HG03469 (cell line): Measurements from ENCODE around the gene ZC3H8.
"Not testable (repeated sequence)": the region's sequence is repeated elsewhere in the genome, so short reads cannot be mapped to it uniquely, and the experiment has no call there.

Experiments
- ATAC-seq: cut with Tn5 transposase; IDR thresholded peaks from one replicate; pipeline ENCODE4 v1.9.1; 2021; ENCODE audit warnings: mild to moderate bottlenecking, moderate library complexity, moderate number of reproducible peaks; ENCODE audit not compliant: unreplicated experiment

The ZC3H8 gene

GRCh38 chr2:112254466-112255240 lies at the start of gene ZC3H8:
Gene ZC3H8, minus strand, starts transcription at chr2:112255042. Its CDS starts 61 bp downstream, at chr2:112254981.
- peak; percentile 81 for ATAC-seq

DNA sequence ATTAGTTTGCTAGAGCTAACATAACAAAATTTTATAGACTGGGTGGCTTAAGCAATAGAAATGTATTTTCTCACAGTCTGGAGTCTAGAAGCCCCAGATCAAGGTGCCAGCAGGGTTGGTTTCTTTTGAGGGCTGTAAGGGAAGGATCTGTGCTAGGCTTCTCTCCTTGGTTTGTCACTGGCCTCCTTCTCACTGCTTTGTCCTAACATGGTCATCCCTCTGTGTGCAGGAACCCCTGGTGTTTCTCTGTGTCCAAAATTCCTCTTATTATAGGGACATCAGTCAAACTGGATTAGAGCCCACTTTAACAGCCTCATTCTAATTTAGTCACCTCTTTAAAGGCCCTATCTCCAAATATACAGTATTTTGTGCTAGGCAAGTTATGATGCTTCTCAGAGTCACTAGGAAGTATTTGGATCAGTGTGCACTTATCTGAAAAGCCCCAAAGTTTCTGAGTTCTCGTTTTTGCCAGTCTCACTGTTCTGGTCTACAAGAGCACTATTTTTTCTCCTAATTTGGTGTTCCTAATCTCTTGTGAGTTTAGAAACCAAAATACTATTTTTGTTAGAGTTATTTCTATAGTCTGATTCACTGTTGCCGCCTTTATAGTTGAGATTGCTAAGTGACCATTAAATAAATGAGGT lies 49.6 kb upstream of the ZC3H8 start:
- no peak for ATAC-seq

DNA sequence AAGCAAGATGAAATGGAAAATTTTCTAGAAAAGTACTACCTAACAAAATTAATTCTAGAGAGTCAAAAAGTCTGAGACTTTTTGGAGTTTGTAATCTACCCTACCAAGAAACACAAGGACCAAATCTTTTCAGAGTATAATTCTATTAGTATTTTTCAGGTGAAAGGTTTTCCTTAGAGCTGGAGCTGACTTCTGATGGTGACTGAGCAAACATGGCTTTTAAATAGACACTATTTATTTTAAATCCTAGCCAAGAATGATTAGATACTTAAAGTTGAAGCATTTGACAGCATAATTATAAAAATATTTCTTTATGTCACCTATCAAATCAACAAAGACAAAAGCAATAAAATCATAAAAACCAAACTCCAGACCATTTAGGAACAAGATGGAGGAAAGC lies 47.1 kb upstream of the ZC3H8 start:
- ATAC-seq: no peak

DNA sequence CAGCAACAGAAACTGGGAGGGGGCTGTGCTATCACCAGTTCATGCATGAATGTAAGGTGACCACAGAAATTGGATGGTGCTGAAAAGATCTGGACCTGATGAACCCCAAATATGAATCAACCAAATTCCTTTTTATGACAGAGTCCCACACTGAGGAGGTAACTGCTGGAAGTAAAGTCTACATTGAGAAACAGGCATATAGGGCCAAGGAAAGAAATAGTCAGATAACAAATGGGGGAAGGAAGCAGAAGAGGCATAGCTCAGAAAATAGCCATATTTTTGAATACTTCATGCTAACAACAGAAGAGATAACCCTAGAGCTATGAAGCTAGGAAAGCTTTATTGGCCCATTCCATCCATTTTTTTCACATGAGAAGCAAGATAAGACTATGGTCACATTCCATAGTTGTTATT lies 46.3 kb upstream of the ZC3H8 start:
- no peak for ATAC-seq

DNA sequence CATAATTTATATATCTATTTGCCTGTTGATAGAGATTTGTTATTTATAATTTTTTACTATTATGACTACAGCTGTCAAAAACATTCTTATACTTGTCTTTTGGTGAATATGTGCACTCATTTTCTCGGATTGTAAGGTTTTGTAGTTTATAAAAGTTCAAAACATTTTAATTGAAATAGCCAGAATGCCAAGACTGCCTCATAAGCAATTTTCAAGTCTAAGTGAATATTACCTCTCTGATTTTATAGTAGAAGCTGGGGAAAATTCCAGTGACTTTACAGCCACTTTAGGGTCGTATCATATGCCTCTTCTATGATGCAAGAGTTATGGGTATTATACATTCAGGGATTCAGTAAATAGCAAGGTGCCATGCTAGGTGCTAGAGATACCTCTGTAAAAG lies 41.6 kb upstream of the ZC3H8 start:
- no peak for ATAC-seq

GRCh38 chr2:112295407-112296078 lies 40.7 kb upstream of the ZC3H8 start:
- no peak for ATAC-seq

GRCh38 chr2:112293636-112294401 lies 39.0 kb upstream of the ZC3H8 start:
- ATAC-seq: no peak

DNA sequence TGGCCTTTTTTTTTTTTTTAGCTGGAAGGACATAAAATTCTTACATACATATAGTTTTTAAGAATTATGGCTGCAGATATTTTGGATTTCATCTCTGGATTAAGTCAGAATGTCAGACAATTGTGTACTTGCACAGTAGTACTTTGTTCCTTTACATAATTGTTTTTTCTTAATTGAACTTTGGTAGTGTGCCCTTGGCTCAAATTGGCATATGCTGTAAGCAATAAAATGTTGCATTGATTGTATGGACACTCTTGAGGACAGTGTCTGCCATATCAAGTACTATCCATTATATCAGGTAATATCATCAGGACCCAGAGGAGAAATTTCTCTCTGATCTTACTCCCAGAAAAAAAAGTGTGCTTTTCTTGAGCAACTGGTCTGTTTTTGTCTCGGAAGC lies 35.8 kb upstream of the ZC3H8 start:
- no peak for ATAC-seq

DNA sequence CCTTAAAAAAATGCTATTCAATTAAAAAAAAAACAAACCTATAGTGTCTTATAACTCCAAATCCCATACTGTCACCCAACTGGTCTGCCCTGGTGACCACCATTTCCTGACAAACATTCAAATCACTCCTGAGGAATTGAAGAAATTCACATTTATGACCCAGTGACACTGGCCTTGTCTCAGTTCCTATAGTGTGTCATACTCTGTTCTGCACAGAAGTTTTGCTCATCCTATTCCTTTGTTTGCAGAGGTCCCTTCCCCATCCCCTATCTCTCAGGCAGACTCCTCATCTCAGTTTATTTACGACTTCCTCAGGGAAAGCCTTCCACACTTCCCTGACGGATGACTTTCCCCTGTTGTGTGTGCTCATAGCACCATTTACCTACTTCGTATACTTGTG lies 35.2 kb upstream of the ZC3H8 start:
- ATAC-seq: no peak

DNA sequence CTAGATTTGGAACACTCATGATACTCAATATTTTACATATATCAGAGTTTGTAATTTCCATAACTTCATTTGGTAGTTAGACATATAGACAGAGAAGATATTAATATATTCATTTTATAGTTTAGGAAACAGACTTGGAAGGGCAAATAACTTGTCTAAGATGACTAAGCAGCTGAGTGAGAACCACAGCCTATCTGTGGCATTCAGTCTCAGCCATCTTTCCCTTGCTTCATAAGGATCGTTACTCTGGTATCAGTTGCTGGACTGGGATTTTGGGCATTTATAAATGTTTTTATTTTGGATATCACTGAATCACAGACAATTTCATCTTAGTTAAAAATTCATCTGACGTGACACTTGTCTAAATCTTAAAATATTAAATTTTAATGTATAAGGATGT lies 28.7 kb upstream of the ZC3H8 start:
- not testable (repeated sequence) for ATAC-seq

DNA sequence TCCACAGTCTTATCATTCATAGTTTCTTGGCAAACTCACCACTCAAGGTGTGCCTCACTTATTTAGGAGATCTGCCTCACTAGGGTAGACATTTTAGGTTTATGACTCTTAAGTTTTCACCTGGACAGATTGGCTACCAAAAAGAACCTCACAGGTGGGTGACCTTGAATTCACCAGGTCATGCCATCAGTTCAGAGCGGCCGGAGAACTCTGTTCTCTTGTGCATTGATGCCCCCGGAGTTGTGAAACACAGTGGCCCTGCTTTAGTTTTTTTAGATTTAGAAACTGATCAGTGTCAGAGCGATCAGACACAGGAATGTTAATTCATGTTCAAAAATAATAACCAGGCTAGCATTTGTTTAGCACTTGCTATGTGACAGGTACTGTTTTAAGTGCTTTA lies 27.2 kb upstream of the ZC3H8 start:
- not testable (repeated sequence) for ATAC-seq

- no peak for ATAC-seq
These were observed 22.9 kb upstream of the ZC3H8 start for GRCh38 chr2:112277596-112278220.

DNA sequence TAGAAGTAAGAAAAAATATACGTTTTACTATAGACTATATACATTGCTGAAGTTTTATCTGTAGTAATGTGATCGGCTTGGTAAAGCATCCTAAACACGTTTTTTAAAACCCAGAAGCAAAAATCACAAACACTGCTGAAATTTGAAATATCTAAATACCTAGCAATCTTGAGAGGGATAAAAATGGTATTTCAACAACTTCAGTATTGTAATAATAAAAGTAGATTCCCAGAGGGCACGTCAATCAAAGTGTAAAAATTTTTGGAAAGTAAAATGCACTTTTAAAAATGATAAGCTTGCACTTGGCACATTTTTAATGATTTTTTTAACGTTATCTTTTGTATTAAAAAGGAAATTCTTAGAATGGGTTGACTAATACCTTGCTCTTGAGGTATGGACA lies 22.1 kb upstream of the ZC3H8 start:
- no peak for ATAC-seq

- ATAC-seq: peak; percentile 16
These were observed 21.3 kb upstream of the ZC3H8 start for GRCh38 chr2:112275887-112276773.

GRCh38 chr2:112275311-112275886 lies 20.6 kb upstream of the ZC3H8 start, which contains the start of gene ZC3H6:
Gene ZC3H6, plus strand, starts transcription at chr2:112275597. Its CDS starts 398 bp downstream, at chr2:112275995.
- peak; percentile 91 for ATAC-seq

DNA sequence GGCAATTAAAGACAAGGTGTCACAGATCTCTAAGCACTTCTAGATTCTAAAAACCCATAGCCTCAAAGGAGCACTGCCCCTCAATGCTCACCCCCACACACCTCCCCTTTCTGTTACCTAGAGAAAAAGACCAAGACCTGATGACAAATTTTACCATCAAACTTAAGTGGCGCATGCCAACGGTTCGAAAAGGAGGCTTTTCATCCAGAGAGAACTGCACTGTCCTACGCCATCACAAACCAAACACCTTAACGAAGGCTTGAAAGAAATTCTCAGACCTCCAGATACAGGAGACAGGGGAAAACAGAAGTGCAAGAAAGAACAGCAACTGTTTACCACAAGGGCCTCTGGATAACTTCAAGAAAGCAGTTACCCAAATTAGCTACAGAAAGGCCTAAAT lies 18.5 kb upstream of the ZC3H8 start:
- no peak for ATAC-seq

GRCh38 chr2:112272669-112273068 lies 17.8 kb upstream of the ZC3H8 start:
- no peak for ATAC-seq

DNA sequence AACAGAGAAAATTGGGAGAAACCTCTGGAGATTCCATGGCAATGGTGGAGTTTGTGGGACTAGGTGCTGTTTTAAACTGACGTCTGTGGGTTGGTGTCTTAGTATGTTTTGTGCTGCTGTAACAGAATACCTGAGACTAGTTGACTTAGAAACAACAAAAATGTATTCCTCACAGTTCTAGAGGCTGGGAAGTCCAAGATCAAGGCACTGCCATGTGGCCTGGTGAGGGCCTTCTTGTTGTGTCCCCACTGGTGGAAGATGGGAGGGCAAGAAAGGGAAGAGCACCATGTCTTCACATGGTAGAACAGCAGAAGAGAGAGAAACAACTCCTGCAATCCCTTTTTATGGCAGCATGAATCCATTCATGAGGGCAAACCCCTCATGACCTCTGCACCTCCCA lies 13.7 kb upstream of the ZC3H8 start:
- ATAC-seq: no peak

- ATAC-seq: no peak
These were observed 8.0 kb upstream of the ZC3H8 start for GRCh38 chr2:112262876-112263275.
